GM18951 (cell line): ENCODE results near the gene RAB35.

Experiments used
- POLR2A ChIP-seq: IDR thresholded peaks from 4 replicates; pipeline ENCODE4 v1.6.1; 2011; ENCODE audit warnings: mild to moderate bottlenecking; ENCODE audit not compliant: insufficient read length, insufficient read depth; ENCODE audit errors: extremely low read depth
- in situ Hi-C: fragments of 300-500 bp; cut with MboI; formaldehyde crosslinking; loops from one replicate; pipeline ENCODE4 v1.12.0; 2022; ENCODE audit warnings: low sequenced_read_pairs, mixed read lengths, inconsistent platforms; ENCODE audit not compliant: unreplicated experiment

Gene RAB35

DNA sequence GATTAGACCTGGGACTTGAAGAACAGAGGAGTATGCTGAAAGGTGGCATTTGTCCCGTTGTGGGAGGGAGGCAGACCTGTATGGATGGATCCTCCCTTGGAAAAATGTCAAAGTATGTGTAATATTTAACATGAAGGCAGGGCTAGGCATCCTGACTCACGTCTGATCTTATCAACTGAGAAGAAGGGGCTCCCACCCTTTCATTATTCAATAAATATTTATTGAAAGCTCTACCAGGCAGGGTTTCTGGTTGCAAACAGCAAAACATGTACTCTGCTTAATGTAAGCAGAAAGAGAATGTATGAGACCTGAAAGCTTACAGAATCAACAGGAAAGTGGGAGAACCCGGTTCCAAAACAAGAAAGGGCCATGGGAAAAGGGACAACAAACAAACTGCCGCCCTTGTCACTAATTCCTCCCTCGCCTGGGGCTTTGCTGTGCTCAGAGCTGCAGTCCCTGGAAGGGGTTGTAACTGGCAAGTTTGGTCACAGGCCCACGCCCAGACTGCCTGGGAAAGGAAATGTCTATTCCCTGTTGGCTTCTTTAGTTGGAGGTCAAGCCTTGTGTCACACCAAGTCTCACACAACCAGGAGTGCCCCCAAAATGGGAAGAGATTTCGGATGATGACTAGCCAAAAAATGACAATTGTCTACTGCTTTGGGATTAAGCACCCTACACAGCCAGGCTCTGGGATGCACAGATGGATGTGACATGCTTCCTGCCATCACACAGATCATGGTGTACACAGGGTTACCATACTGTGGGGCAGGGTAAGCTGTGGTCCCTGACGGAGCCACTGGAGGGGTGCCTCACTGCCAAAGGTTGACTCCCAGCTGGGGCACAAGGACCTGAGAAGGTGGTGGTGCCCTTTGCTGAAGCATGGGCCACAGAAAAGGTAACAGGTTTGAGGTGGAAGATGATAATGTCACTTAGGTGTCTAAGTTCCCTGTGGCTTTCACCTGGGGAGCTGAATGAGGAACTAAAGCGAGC is 36.8 kb downstream of the RAB35 start:
- TF ChIP-seq POLR2A, result no peak
- in situ Hi-C loops, result no loop called here

- in situ Hi-C loops, result no loop called here
- TF ChIP-seq POLR2A, result no peak
Observed at GRCh38 chr12:120078868-120079267, 37.7 kb downstream of the RAB35 start.

DNA sequence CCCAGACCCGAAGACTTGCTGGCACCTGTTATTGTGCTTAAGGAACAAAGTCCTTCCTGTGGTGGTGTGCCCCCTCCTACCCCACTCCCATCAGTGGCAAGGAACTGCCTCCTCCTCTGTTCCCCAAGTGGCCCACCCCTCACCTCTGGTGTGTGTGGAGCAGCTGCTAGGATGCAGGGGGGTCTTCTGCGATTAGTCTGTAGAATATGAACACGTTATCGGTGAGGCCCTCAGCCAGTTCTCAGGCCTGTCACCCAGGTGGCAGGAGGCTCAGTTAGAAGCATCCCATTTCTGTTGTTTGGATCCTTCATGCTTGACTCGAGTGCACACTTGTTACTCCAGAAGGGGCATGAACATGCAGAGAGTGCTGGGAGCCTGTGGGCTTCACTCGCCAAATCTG is 39.3 kb downstream of the RAB35 start:
- in situ Hi-C loops, result no loop called here
- TF ChIP-seq POLR2A, result no peak

GRCh38 chr12:120076651-120077050 is 39.9 kb downstream of the RAB35 start:
- no peak for TF ChIP-seq POLR2A
- in situ Hi-C loops, result no loop called here

GRCh38 chr12:120075034-120075616 is 41.4 kb downstream of the RAB35 start:
- TF ChIP-seq POLR2A, result no peak
- in situ Hi-C loops, result no loop called here

DNA sequence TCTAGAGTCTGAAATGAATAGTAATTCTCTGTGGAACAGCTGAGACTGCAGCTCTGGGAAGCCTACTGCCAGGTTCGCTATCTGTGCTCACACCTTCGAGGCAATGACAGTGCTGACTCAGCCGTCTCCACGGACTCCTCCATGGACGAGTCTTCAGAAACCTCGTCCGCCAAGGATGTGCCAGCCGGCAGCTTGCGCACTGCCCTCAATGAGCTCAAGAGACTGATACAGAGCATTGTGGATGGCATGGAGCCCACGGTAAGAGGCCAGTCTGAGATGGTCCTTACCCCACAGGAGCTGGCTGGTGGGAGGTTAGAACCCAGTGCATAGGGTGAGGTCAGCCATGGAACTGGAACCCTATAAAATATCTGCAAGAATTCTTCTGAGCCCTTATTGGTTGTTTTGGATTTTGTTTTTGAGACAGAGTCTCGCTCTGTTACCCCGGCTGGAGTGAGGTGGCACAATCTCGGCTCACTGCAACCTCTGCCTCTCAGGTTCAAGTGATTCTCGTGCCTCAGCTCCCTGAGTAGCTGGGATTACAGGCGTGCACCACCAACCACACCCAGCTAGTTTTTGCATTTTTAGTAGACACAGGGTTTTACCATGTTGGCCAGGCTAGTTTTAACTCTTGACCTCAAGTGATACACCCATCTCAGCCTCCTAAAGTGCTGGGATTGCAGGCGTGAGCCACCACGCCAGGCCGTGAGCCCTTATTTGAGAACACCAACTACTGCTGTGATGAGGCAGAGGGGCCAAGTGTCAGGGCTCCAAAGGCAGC is 43.9 kb downstream of the RAB35 start:
- in situ Hi-C loops, result no loop called here
- no peak for TF ChIP-seq POLR2A

GRCh38 chr12:120071493-120072020 is 45.0 kb downstream of the RAB35 start:
- no peak for TF ChIP-seq POLR2A
- in situ Hi-C loops, result no loop called here

GRCh38 chr12:120069278-120069677 is 47.3 kb downstream of the RAB35 start:
- in situ Hi-C loops, result no loop called here
- no peak for TF ChIP-seq POLR2A

DNA sequence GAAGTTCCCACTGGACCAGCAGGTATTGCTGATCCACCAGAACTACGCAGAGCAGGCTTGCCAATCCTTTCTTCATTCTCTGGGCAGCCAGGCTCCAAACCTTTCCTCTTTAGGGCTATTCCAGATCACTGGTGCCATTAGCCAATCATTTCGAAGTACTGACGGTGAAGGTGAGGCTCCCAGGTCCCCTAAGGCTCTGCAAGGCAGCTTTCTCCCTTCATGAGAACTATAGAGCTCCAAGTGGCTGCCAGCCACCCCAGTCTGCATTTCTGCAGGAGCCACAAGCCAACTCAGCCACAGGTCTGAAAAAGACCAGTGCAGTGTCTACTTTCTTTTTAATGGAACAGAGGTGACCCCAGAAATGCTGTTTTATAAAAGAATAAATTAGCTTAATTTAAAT is 48.7 kb downstream of the RAB35 start:
- no peak for TF ChIP-seq POLR2A
- in situ Hi-C loops, result no loop called here

DNA sequence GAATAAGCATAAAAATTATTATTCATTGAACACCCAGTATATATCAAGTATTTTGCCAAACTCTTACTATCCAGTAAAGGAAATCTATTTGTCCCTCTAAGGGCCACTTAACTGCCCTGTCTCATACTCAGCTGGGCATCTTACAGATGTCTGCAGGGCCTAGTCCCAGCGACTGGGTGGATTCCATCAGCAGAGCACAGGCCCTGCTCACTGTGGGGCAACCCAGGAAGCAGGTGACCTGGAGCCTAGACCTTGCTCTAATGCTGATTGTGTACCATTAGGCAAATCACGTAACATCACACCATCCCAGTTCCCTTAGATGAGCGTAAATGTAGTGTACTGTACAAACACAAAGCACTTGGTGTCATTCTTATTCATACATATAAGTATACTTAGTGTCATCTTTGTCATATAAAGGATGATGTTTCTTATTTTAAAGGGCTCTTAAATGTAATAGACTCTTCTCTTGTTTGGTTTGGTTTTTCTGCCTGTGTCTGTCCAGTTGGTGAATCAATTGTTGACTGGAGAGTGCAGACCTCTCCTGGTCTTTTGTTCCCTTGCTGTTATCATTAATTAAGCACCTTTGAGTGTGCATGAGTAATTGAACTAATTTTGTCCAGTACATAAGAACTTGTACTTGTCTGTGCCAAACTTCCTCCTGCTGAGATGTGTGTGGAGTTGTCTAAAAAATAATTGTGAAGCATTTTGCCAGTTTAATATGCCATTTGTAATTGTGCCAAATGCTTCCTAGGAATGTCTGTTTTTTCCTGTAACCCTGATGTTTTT is 49.3 kb downstream of the RAB35 start:
- no peak for TF ChIP-seq POLR2A
- in situ Hi-C loops, result no loop called here

GRCh38 chr12:120066341-120066740 is 50.2 kb downstream of the RAB35 start:
- TF ChIP-seq POLR2A, result no peak
- in situ Hi-C loops, result no loop called here

DNA sequence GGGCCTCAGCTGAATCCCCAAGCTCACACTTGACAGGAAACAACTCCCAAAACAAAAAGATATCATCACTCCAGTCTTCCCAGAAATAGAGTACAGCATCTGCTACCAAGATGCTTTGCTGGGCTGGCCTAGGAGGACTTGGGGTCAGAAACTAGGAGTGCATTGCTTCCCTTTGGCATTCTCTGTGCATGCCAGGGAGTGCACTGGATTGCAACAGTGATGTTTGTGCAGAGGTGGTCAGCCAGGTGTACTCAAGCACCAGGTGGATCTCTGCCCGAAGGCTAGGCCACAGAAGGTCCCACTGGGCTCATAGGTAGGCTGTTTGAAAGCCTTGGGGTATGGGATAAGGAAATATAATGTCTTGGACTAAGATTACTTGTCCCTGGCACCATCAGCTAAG is 51.1 kb downstream of the RAB35 start:
- no peak for TF ChIP-seq POLR2A

More for the DNA sequence above, 51.1 kb downstream of the RAB35 start:
- in situ Hi-C loops, result no loop called here
